ENCODE results near the gene TMEM11. TPM values are rescaled to one million over a fixed set of nuclear protein-coding genes. Genes with fewer than 3 reads are reported as not detected.
A peak's percentile ranks its signal among the peaks of the same experiment; 100 is the strongest.

Gene TMEM11
- total RNA-seq: 20.9 TPM

GRCh38 chr17:21214015-21214776 is at the start of gene TMEM11:
TMEM11 (minus strand) TSS chr17:21214161; CDS start chr17:21214152, 9 bp downstream.
- DNase-seq: peak; percentile 98

- no peak for DNase-seq
Observed at GRCh38 chr17:21263376-21263775, 49.4 kb upstream of the TMEM11 start.

GRCh38 chr17:21262259-21262993 is 48.5 kb upstream of the TMEM11 start:
- no peak for DNase-seq

GRCh38 chr17:21258593-21258992 is 44.6 kb upstream of the TMEM11 start:
- no peak for DNase-seq

- no peak for DNase-seq
Observed at GRCh38 chr17:21253646-21254441, 39.9 kb upstream of the TMEM11 start.

GRCh38 chr17:21252796-21253645 is 39.1 kb upstream of the TMEM11 start, which contains the start of gene NATD1:
NATD1 (minus strand) TSS chr17:21253410; CDS start chr17:21253264, 146 bp downstream.
- DNase-seq: peak; percentile 93

- no peak for DNase-seq
Observed at GRCh38 chr17:21252289-21252795, 38.4 kb upstream of the TMEM11 start.

- DNase-seq: no peak
Observed at GRCh38 chr17:21251337-21252010, 37.5 kb upstream of the TMEM11 start.

GRCh38 chr17:21250854-21251253 is 36.9 kb upstream of the TMEM11 start:
- no peak for DNase-seq

- DNase-seq: no peak
Observed at GRCh38 chr17:21249920-21250703, 36.2 kb upstream of the TMEM11 start.

- no peak for DNase-seq
Observed at GRCh38 chr17:21249086-21249795, 35.3 kb upstream of the TMEM11 start.

- no peak for DNase-seq
Observed at GRCh38 chr17:21248500-21248899, 34.5 kb upstream of the TMEM11 start.

GRCh38 chr17:21247552-21248258 is 33.7 kb upstream of the TMEM11 start:
- no peak for DNase-seq

- DNase-seq: no peak
Observed at GRCh38 chr17:21246698-21247097, 32.7 kb upstream of the TMEM11 start.

GRCh38 chr17:21245639-21246084 is 31.7 kb upstream of the TMEM11 start:
- DNase-seq: no peak

- no peak for DNase-seq
Observed at GRCh38 chr17:21243516-21244303, 29.7 kb upstream of the TMEM11 start.

- DNase-seq: no peak
Observed at GRCh38 chr17:21242780-21243515, 29.0 kb upstream of the TMEM11 start.
